BJ (cell line): Measurements from ENCODE around the gene DAB2IP. TPM values are rescaled to one million over a fixed set of nuclear protein-coding genes. Genes with fewer than 3 reads are reported as not detected.

Source experiments
- CTCF ChIA-PET: fragments of 350-600 bp; formaldehyde crosslinking; extraction: SDS; loops from one replicate; lab custom pipeline; 2021; ENCODE audit warnings: antibody characterized with exemption, inconsistent platforms; lab: Yijun Ruan, JAX
- POLR2A ChIA-PET: fragments of 300-600 bp; sonication (Branson Sonifier 250); formaldehyde crosslinking; extraction: SDS; loops from one replicate; lab custom pipeline; 2021; ENCODE audit warnings: antibody characterized with exemption; lab: Charles Lee
- DNase-seq: peaks from one replicate; pipeline ENCODE4 v3.0.0-alpha.2; 2011; ENCODE audit warnings: low read depth
- H3K27me3 ChIP-seq: 2 replicates; pipeline ENCODE4 v1.6.0; 2011; ENCODE audit warnings: low read length; ENCODE audit not compliant: control insufficient read depth, insufficient read depth
- H3K36me3 ChIP-seq: 2 replicates; pipeline ENCODE4 v1.5.1; 2011; ENCODE audit warnings: low read length; ENCODE audit not compliant: control insufficient read depth, insufficient read depth
- H3K4me3 ChIP-seq: 2 replicates; pipeline ENCODE4 v1.5.1; 2011; ENCODE audit warnings: low read depth, mild to moderate bottlenecking, control low read depth, low read length
- CTCF ChIP-seq: IDR thresholded peaks from 2 replicates; pipeline ENCODE4 v1.5.1; 2011; ENCODE audit warnings: low read depth, mild to moderate bottlenecking, control low read depth, inconsistent platforms, low read length, moderate library complexity; ENCODE audit not compliant: insufficient read depth
- polyA plus RNA-seq: library from polyadenylated mRNA; depleted of rRNA; stranded (reverse); fragments of >200 nt; gene quantifications from 2 replicates; pipeline ENCODE4 v1.2.3, GENCODE V29; 2011

Gene DAB2IP
- polyA plus RNA-seq, 1 experiment: 38.1 TPM

GRCh38 chr9:121656941-121657470 lies 5.6 kb downstream of the DAB2IP start:
- TF ChIP-seq CTCF: no peak
- POLR2A ChIA-PET: no interaction called here
- no peaks in the 10 kb centered on the region; the same call in 1 of the 2 replicates for H3K36me3 ChIP-seq
- no peaks in the 10 kb centered on the region; the same call in none of the 2 replicates for H3K27me3 ChIP-seq
- CTCF ChIA-PET: interaction anchor here (0.8 to 1.4 kb wide), 7 partner anchors 14 to 718 kb away, joined by 3 to 4 read pairs (median 4); no protein-coding TSS in a partner anchor
- no peak for DNase-seq
- no peak overlapping the region for H3K4me3 ChIP-seq

GRCh38 chr9:121658166-121658565 lies 6.7 kb downstream of the DAB2IP start:
- ChIA-PET CTCF (interaction anchor here (0.7 to 1.2 kb wide), 3 partner anchors 18 to 26 kb away, joined by 3 to 4 read pairs (median 4); no protein-coding TSS in a partner anchor), POLR2A (no interaction called here)
- Histone ChIP-seq H3K36me3 (no peaks in the 10 kb centered on the region; the same call in 1 of the 2 replicates), H3K27me3 (no peaks in the 10 kb centered on the region; the same call in 1 of the 2 replicates), H3K4me3 (no peak overlapping the region)
- no peak for DNase-seq
- TF ChIP-seq CTCF: no peak

- Histone ChIP-seq H3K36me3 (no peaks in the 10 kb centered on the region; the same call in 1 of the 2 replicates), H3K4me3 (no peak overlapping the region), H3K27me3 (no peaks in the 10 kb centered on the region; the same call in 1 of the 2 replicates)
- CTCF ChIA-PET: interaction anchor here (0.7 to 1.7 kb wide), 2 partner anchors 22 to 108 kb away, joined by 3 to 6 read pairs; no protein-coding TSS in a partner anchor
- POLR2A ChIA-PET: no interaction called here
- no peak for DNase-seq
- TF ChIP-seq CTCF: no peak
Observed at GRCh38 chr9:121658591-121658990, 7.2 kb downstream of the DAB2IP start.

- H3K27me3 ChIP-seq: no peaks in the 10 kb centered on the region; the same call in 1 of the 2 replicates
- H3K36me3 ChIP-seq: no peaks in the 10 kb centered on the region; the same call in 1 of the 2 replicates
- no peak for TF ChIP-seq CTCF
- ChIA-PET CTCF (interaction anchor here (1.2 to 1.9 kb wide), 3 partner anchors 23 to 110 kb away, joined by 3 to 7 read pairs (median 6); no protein-coding TSS in a partner anchor), POLR2A (no interaction called here)
- DNase-seq: no peak
- no peak overlapping the region for H3K4me3 ChIP-seq
Observed at GRCh38 chr9:121660367-121660766, 8.9 kb downstream of the DAB2IP start.

- ChIA-PET POLR2A (no interaction called here), CTCF (interaction anchor here (0.6 to 1.9 kb wide), 3 partner anchors 23 to 1269 kb away, joined by 3 to 7 read pairs (median 3); no protein-coding TSS in a partner anchor)
Observed at GRCh38 chr9:121660876-121661275, 9.4 kb downstream of the DAB2IP start.

More at GRCh38 chr9:121660876-121661275, 9.4 kb downstream of the DAB2IP start:
- no peaks in the 10 kb centered on the region; the same call in 1 of the 2 replicates for H3K27me3 ChIP-seq
- no peaks in the 10 kb centered on the region; the same call in 1 of the 2 replicates for H3K36me3 ChIP-seq
- DNase-seq: no peak
- no peak overlapping the region for H3K4me3 ChIP-seq
- no peak for TF ChIP-seq CTCF
